NCI-H1694 treated with DMSO at 0.1 percent for 48 hours (cell line): Measurements from ENCODE around the gene BLOC1S5.

Experiments
- DNase-seq: peaks from one replicate; lab custom pipeline; 2025; lab: John Stamatoyannopoulos, UW

The BLOC1S5 gene

GRCh38 chr6:8063761-8064637 is at the start of gene BLOC1S5:
BLOC1S5 (minus strand) TSS chr6:8064389; CDS start chr6:8064376, 13 bp downstream.
- peak; percentile 99 for DNase-seq

DNA sequence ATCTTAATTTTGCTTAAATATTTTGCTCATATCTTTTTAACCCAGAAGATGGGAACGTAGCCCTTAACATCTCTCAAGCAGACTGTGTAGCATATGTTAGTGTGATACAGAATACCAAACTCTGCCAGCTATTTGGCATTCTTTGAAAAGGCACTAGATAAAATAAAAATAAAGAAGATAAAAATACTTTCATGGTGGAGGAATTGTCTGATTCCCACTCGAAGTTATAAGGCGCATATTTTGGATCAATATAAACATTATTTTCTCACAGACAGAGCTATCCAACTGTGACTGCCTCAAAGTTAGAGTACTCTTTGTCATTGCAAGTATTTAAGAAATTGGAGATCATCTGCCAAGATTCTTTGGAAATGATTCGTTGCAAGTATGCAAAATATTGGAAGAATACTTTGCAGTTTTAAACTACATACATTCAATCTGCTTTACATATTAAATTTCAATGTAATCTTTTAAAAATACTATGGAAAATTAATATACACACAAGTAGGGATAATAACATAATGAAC is 49.0 kb upstream of the BLOC1S5 start:
- no peak for DNase-seq

DNA sequence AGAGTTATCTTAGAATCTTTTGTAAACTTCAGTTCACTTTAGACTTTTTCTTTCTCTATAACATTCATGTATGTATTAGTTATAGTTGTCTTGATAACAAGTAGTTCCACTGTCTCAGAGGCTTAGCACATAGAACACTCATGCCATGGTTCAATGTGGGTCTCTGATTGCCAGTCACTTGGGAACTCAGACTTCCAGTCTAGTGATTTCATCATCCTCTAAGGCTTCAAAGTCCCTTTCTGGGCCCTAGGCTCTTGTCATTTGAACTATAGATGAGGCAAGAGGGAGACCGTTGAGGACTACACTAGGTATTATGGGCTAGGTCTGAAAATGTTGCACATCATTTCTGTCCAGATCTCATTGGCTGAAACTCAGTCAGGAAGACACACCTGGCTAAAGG is 46.5 kb upstream of the BLOC1S5 start:
- no peak for DNase-seq

DNA sequence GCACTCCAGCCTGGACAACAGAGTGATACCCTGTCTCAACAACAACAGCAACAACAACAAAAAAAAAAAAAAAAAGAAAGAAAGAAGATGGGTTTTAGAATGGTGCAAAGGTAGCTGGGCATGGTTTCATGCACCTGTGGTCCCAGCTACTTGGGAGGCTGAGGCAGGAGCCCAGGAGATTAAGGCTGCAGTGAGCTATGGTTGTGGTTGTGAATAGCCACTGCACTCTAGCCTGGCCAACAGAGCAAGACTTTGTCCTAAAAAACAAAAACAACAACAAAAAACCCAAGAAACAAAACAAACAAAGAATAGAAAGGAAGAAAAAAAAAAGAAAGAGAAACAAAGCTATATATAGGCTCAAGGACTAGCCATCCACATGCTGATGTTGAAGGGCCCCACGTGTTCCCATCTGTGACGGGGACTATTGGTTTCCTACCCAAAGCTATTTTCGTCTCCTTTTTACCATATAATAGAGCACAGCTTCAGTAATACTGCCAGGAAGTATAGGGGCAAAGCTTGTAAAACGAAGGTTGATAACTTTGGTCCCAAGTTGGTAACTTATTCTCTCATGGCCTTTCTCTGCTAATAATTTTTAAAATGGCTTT is 46.0 kb upstream of the BLOC1S5 start:
- DNase-seq = no peak

DNA sequence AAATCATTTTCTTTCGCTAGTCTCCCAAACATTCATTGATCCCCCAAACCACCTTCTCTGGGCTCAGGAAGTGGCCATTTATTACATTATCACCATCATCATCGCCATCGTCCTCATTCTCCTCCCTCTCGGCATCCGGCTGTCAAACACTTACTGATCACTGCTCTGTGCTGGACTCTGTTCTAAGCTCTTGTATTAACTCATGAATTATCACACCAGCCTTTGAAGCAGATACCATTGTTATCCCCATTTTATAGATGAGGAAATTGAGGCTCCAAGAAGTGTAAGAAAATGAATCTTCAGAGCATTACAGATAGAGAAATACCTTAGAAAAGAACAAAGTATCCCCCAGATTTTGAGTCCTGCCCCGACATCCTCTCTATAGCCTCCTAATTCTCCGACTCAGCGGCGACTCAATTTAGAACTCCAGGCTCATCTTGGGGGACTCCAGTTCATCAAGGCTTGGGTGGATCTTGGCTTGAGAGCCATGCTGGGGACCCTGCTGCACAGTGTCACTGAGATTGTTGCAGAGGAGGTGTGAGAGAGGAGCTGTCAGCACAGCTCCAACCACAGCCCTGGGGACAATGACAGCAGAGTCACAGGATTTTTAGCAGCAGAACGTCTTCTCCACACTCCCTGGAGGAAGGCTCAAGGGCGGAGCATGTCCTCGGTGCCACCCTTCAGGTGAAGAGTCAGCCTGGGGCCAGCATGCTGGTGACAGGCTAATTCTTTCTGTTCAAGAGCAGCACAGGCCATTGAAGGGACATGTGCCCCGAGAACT is 44.8 kb upstream of the BLOC1S5 start:
- DNase-seq = no peak

- no peak for DNase-seq
These were observed 44.0 kb upstream of the BLOC1S5 start for GRCh38 chr6:8108031-8108660.

GRCh38 chr6:8105791-8106190 is 41.6 kb upstream of the BLOC1S5 start:
- DNase-seq = peak; percentile 63

- no peak for DNase-seq
These were observed 39.5 kb upstream of the BLOC1S5 start for GRCh38 chr6:8103726-8104125.

DNA sequence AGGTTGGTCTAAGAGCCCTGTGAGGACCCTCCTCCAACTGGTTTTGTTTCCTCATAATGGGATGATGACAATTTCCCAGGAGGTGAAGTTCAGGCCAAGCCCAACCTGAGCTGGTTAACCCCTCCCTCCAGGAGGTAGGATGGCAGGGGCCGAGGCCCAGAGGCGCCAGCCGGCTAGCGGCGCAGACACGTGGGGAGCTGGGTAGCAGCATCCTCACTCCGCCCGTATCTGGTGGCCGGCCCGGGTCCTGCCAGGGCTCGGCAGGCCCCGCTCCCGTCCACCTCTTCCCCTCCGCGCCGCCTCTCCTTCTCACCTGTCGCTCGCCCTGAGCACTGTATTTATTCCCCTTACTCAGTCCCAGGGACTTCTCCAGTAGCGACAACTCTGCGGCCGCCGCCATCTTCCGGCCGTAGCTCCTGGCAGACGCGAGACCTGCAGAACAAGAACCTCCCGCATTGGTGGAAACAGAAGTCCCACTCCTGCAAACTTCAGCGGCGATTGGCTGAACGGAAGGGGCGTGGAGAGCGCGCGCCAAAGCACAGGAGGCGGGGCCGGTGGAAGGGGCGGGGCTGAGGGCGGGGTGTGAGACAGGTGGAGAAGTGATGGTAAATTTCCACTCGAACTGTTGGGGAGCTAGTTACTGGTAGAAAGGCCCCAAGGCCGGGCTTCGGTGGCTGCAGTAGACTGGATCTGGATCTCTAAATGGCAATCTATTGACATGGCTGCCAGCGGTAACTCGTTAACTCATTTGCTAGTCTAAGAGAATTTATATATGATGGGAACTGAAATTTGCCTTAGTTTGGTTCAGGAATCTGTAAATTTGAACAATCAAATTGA is 38.2 kb upstream of the BLOC1S5 start, which contains the start of gene EEF1E1:
Gene EEF1E1 (minus strand): TSS at position 427 of the 837 bp plus-strand sequence. CDS start 27 bp downstream, at position 400.
- DNase-seq = peak; percentile 97

DNA sequence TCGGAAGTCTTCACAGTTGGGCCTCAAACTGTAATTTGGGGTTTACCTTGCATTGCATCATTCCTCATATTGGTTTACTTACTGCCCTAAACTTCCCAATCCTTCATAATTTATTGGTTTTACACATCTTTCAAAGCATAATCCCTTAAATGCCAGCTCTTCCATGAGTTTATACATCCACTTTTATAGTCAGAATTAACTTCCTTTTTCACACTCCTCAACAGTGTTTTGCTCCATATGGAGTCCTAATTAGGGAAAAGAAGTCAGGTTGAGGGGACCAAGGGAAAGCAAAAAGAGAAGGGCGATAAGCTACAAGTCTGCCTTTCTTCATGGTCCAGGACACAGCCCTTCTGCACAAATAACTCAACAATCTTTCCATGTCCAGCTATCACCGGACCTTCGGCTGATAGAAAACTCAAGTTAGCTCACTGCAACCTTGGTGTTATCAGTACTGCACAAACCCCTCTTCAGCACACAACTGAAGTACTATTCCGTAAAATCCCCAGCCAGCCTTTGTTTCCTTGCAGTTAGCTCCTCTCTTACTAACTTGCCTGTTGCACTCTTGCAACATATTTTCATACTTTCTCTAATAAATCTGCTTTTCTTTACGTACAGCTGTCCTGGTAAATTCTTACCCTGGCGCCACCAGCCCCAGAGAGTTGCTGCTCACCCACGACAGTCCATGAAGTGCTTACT is 36.1 kb upstream of the BLOC1S5 start:
- no peak for DNase-seq

DNA sequence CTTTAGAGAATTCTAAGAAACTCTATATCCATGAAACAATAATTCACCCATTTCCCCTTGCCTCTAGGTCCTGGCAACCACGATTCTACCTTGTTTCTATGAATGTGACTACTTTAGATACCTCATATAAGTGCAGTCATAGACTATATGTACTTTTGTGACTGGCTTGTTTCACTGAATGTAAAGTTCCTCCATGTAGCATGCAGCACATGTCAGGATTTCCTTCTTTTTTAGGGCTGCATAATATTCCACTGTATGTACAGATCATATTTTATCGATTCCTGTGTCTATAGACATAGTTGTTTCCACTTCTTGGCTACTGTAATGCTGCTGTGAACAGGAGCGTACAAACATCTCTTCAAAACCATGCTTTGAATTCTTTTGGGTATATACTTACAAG is 26.5 kb upstream of the BLOC1S5 start:
- DNase-seq = no peak

GRCh38 chr6:8088886-8089285 is 24.7 kb upstream of the BLOC1S5 start:
- DNase-seq = no peak

DNA sequence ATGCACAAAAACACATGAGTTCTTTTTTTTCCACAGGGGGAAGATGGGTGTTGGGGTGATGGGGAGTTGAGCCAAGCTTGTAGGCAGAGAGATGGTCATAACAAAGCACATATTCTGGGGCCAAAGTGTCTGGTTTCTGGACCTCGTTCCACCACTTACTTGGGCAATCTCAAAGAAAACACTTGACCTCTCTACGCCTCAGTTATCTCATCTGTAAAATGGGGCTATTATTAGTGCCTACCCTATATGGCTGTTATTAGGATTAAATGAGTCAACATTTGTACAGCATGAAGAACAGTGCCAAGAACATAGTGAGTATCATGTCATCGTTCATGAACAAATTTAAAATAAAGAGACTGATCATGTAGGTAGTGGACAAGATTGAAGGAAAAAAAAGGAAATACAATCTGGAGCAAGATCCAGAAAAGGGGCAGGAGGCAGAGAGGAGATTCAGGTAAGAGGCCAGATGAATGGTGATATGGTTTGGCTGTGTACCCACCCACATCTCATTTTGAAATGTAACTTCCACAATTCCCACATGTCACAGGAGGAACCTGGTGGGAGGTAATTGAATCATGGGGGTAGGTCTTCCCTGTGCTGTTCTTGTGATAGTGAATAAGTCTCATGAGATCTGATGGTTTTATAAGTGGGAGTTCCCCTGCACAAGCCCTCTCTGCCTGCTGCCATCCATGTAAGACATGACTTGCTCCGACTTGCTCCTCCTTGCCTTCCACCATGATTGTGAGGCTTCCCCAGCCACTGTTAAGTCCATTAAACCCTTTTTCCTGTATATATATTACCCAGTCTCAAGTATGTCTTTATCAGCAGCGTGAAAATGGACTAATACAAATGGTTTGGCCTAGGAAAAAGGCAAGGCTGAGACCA is 23.9 kb upstream of the BLOC1S5 start:
- no peak for DNase-seq

DNA sequence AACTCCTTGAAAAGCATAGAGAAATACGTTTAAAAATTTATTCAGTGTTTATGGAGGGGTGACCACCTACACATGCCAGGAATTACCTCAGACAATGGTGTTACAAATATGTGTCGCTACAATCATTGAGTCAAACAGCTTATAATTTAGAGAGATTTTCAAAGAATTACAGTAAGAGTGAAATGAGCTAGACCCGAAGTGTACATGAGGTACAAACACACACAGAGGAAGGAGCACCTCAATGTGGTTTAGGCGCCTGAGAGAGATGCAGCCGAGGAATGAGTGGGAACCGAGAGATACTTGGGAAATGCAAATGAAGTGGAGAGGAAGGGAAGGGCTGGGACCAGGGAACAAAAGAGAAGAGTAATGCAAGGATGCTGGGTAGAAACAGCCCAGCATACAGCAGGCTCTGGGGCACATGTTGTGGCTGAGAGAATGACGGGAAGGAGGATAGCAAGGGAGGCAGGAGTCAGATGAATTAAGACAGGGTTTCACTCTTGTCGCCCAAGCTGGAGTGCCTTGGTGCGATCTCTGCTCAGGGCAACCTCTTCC is 22.6 kb upstream of the BLOC1S5 start:
- no peak for DNase-seq

- no peak for DNase-seq
These were observed 20.9 kb upstream of the BLOC1S5 start for GRCh38 chr6:8085053-8085511.

DNA sequence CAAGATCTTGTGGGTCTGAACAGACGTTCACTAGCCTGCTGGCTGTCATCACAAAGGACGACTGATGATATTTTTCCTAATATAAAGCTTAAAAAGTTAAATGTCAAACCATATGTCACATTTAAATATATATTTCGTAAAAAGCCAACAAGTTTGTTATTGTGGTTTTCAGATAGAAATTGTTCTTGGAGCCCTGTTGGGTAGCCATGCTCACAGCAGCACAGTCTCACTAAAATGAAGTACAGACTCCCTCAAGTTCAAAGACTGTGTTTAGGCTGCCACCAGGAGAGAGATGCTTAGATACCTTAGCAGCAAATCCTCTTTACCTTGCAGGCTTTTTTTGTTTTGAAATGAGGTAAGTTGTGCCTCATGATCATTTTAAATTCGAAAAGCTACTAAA is 20.4 kb upstream of the BLOC1S5 start:
- DNase-seq = peak; percentile 55

GRCh38 chr6:8082954-8083858 is 19.0 kb upstream of the BLOC1S5 start:
- no peak for DNase-seq

DNA sequence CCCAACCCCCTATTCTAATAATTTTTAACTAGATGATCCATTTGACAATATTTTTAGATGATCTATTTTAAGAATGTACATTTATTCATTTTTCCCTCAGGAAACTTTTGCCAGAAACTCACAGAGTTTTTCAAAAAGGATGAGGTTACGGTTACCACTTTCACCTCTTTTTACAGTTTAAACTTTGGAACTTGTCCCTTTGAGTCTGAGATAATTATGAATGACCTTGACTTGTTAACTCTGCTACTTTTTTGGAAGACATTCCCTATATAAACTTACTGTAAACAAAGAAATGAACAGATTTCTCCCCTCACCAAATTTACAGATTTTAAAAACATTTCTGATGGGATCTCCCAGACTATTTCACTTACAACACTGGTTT is 18.4 kb upstream of the BLOC1S5 start:
- DNase-seq = no peak
